DMS53 treated with DMSO at 0.1 percent for 48 hours (cell line): ENCODE measurements around the gene IRF9.
"Not testable (repeated sequence)": the region's sequence is repeated elsewhere in the genome, so short reads cannot be mapped to it uniquely, and the experiment has no call there.

Experiments
- DNase-seq: peaks from one replicate; lab custom pipeline; 2025; ENCODE audit not compliant: unreplicated experiment; lab: John Stamatoyannopoulos, UW

The IRF9 gene

DNA sequence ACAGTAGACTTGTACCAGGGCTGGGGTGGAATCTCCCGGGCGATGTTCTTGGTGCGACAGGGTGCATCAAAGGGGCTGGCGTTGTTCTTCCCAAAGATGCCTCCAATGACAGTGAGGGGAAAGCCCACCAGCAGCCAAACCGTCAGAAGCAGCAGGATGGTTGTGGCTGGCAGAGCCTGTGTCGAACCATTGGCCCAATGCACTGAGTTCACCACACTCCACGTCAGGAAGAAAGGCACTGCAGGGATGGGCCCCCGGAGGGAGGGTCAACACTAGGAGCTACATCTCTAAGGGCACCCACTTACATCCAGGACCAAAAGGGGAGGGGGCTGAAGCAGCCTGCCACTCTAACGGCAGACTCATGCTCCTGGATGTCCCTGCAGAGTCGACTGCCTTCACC, 29.4 kb downstream of the IRF9 start:
- DNase-seq: no peak

DNA sequence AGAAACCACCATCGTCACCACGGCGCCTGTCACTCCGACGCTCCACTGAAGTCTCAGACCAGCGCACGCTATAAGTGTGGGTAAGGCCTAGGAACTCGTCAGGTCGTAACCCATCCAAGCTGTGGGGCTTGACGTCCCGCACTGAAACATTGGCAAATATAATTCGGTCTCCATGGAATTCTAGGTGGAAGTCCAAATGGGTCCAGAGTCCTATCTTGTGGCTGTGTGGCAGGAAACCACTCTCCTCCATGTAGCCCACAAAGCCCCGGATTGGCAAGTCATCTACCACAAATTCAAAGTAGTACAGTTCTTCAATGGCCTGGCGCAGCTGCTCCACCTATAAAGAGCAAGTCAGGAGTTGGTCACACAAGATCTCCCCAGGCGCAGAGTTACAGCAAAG, 31.9 kb downstream of the IRF9 start:
- no peak for DNase-seq

DNA sequence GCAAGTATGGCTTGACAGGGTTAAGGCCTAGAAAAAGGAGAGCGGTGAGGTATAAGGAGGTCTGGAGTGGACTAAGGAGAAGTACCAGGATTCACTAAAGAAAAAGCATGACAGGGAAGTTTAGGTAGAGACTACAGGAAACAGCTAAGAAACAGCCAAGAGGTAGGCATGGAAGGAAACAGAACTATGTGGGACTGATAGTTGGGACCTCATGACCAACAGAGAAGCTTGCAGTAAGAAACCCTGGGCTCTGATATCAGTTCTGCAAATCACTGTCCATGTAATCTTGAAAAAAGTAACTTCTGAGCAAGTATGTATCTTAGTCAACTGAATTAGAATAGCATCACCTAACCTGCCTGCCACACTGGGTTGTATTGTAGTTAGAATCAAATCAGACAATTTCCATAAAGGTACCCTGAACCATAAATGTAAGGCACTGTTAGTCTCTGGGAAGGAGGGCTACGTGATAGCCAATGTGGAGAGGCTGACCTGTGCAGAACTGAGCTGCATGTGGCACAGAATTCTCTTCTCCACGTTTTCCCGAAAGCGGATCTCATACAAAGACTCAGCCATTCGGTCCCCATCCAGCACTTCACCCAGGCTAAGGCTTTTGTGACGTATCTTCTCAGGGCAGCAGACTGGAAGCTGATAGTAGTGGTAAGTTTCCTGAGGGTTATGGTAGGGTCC, 33.3 kb downstream of the IRF9 start:
- no peak for DNase-seq

DNA sequence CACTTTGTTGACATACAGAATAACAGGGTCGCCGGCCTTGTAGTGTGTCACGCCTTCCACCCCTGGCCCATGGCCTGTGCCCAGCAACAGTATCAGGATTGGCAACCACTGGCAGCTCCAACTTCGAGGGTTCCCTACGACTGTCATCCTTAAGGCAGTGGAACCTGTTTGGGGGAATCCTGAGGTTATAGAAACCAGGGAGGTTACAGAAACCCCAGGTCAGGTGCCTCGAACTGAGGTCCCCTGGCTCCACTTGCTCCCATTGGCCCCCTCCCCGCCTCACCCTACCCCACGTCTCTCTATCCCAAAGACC, 33.8 kb downstream of the IRF9 start:
- no peak for DNase-seq

DNA sequence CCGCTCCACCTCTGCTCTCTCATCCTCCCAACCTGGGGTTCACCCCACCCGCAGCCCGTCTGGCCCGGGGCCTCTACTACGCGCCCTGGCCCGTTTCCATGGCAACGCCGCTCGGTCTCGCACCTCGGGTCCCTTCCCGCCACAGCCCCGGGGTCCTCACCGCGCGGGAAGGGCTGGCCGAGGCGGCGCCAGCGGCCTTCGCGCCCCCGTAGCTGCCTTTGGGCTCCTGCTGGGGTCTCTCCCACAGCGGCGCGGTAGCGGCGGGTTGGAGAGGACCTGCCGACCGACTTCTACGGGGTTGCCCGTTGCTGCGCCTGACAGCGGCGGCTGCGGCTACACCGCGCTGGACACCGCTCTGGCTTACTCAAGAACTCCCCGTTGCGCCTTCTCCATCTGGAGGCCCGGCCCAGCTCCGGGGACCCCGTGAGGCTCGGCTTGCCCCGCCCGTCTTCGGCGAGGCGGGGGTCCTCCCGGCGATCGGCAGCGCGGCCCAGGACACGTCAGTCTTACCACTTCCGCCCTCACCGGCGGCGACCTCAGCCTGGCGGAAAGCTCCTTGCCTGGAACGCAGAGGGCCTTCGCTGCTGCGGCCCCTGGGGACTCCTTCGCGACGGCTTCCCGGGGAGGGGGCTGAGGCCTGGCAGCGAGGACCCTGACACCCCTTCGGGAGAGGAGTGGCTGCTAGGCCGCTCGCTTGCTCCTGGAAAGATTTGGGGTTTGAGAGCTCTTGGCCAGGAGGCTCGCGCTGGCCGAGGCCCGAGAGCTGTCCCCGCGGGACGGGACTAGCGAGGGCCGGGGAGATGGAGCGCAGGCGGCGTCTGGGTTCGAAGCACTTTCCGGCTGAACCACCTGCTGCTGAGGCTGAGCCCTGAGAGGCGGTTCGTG, 34.4 kb downstream of the IRF9 start, which contains the start of gene TM9SF1:
TM9SF1 (minus strand) TSS at position 256 of the 885 bp plus-strand sequence. CDS start 422 bp downstream, outside the sequence.
- DNase-seq: peak; percentile 60

DNA sequence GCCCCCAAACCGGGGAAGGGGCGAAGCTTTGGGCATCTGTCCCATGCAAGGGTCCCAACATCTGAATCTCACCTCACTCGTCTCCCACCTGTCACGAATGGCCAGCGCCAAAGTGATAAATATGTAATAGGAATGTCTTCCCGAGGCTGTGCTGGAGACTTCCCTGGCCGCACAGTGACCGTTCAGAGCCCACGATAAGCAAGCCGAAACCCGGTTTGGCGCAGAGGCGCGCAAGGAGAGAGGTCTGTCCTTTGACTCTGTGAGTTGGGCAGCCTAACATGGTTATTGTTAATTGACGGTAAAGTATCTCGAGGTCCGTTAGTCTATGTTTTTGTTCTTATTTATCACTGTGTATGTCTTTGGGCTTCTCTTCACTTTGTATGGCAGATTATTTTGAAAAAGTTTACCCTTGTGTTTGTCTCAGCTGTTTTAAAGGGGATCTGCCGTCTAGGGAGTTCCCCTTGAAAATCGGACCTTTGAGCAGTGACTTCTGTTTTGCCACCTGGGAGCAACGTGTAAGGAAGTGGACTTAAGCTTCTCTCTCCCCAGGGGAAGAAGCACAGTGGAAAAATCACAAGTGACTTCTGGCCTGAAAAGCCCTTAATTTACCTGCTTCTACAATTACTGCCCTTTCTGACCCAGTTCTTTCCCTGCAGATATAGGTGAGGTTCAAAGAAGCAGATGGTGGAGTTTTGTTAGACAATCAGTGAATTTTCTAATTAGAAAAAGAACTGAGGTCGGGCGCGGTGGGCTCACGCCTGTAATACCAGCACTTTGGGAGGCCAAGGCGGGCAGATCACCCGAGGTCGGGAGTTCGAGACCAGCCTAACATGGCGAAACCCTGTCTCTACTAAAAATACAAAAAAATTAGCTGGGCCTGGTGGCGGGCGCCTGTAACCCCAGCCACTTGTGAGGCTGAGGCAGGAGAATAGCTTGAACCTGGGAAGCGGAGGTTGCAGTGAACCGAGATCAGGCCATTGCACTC, 35.3 kb downstream of the IRF9 start:
- DNase-seq: no peak

DNA sequence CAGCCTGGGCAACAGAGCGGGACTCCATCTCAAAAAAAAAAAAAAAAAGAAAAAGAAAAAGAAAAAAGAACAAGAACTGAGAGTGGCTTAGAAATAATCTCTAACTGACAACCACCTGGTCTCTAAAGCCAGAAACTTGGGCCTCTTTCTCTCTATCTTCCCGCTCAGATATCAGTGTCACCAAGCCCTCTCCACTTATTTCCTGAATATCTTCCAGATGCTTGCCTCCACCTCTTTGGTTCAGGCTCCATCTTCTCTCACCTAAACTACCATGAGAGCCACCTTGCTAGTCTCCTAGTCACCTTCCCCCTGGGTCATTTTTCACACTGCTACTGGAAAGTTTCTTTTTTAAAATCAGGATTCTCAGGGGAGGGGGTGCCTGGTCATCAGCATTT, 36.0 kb downstream of the IRF9 start:
- no peak for DNase-seq

DNA sequence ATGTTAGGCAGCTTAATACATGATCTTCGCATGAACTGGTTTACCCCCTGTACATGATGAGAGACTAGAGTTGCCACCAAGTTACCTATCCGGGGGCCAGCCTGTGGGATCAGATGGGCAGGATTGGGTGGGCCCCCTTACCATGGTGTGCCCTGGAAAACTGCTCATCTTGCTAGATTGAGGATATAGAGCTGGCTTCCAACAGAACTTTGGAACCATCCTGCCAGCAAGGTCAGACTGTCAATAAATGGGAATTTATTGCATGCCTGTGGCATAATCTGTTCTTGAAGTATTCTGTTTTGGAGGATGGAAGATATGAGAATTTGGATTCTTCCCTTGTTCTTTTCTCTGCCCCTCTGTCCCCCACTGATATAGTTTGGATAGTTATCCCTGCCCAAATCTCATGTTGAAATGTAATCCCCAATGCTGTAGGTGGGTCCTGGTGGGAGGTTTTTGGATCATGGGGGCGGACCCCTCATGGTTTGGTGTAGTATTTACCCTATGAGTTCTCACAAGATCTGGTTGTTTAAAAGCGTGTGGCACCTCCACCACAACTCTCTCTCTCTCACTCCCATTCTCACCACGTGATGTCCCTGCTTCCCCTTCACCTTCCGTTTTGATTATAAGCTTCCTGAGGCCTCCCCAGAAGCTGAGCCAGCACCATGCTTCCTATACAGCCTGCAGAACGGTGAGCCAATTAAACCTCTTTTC, 37.9 kb downstream of the IRF9 start:
- no peak for DNase-seq

DNA sequence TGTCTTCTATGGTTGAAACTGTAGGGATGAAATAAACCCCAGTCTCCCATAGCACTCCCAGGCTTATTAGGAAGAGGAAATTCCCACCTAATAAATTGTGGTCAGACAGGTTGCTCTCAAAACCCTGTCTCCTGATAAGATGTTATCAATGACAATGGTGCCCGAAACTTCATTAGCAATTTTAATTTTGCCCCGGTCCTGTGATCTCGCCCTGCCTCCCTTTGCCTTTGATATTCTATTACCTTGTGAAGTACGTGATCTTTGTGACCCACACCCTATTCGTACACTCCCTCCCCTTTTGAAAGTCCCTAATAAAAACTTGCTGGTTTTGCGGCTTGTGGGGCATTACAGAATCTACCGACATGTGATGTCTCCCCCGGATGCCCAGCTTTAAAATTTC, 41.5 kb downstream of the IRF9 start:
- not testable (repeated sequence) for DNase-seq

DNA sequence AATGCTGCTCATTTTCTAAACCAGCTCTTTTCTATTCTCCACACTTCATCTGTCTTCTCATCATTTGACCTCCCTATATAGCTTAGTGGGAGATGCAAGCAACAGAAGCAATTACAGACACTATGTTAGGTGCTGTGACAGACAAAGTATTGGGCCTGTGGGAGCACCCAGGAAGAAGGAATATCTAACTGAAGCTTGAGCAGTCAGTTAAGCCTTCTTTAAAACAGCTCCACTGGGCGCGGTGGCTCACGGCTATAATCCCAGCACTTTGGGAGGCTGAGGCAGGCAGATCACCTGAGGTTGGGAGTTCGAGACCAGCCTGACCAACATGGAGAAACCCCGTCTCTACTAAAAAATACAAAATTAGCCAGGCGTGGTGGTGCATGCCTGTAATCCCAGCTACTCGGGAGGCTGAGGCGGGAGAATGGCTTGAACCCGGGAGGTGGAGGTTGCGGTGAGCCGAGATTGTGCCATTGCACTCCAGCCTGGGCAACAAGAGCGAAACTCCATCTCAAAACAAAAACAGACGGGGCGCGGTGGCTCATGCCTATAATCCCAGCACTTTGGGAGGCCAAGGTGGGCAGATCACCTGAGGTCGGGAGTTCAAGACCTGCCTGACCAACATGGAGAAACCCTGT, 42.3 kb downstream of the IRF9 start:
- not testable (repeated sequence) for DNase-seq

DNA sequence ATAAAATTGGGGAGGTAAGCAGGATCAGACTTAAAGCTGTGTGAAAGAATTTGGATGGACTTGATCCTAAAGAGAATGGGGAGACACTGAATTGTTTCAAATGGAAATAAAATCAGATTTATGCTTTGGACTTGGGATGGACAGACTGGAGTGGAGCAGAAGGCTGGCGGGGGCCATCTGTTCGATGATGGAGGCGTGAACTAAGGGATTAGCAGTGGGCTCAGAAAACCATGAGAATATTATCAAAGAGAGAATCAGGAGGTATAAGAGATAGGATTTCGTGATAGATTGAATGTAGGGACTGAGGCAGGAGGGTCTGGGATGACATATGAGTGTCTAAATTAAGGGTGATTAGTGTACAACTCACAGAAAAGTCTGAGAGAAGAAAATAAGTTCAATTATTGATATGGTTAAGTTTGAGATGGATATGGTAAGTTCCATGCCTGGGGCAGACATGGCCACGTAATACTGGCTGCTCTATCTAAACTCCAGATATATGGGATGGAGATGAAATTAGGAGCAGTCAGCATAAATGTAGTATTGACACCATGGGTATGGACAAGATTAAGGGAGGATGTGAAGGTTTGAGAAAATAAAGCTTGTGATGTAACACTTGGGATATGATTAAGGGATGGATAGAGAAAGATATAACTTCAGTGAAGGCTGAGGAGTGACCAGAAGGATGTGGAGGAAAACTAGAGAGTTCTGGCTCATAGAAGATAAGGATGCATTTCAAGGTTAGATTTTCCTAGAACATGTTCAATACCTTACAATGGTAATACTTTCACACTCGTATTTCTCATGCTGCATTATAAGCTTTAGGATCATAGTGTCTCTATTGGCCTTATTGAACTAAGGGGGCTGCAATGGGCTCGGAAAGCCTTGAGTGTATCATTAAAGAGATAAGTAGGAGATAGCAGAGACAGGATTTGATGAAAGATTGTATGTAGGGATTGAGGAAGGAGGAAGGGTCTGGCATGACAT, 43.4 kb downstream of the IRF9 start:
- DNase-seq: no peak

DNA sequence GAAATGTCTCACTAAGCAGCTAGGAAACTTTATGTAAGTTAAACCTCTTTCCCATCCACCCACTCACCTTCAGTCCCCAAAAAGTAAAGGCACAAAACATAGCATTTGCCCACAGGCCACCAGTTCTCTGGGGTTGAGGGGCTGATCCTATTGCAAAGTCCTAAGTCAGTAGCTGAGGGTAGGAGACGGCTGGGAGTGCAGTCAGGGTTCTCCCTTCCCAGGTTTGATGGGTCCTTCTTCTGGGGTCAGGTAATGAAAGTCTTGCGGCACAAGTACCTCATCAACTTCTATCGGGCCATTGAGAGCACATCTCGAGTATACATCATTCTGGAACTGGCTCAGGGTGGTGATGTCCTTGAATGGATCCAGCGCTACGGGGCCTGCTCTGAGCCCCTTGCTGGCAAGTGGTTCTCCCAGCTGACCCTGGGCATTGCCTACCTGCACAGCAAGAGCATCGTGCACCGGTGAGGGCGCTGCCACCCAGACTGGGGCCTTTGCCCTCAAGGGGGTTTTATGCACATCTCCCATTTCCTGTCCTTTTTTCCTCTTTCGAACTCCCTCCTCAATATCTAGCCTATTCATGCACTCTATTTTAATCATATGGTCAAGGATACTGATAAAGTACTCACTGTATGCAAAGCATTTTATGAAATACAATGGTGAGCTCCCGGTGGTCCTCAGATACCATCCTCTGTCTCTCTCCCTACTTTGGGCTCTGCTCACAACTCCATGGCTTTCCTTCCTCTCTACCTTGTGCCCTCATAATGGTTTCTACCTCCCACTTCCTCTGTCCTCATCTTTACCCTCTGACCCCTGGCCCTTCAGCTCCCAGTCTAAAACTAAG, 45.4 kb downstream of the IRF9 start:
- no peak for DNase-seq

DNA sequence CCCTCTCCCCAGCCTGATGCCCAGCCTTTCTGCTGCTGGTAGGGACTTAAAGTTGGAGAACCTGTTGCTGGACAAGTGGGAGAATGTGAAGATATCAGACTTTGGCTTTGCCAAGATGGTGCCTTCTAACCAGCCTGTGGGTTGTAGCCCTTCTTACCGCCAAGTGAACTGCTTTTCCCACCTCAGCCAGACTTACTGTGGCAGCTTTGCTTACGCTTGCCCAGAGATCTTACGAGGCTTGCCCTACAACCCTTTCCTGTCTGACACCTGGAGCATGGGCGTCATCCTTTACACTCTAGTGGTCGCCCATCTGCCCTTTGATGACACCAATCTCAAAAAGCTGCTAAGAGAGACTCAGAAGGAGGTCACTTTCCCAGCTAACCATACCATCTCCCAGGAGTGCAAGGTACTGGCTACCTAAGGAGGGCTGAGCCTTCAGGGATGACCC, 46.1 kb downstream of the IRF9 start:
- DNase-seq: no peak

DNA sequence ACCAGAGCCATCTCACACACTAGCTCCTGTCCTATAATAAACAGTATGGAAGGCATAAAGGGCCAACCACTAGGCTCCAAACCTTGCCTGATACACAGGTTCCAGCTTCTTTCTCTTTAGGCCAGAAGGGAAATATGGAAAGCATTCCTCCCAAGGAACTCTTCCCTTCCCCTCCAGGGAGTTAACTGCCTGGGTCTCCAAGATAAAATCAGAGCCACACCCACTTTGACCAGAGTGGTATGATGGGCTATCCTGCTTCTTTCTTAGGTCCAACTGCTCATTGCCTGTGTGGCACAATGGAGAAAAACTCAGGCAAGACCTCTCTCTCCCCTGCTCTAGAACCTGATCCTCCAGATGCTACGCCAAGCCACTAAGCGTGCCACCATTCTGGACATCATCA, 46.6 kb downstream of the IRF9 start:
- no peak for DNase-seq

DNA sequence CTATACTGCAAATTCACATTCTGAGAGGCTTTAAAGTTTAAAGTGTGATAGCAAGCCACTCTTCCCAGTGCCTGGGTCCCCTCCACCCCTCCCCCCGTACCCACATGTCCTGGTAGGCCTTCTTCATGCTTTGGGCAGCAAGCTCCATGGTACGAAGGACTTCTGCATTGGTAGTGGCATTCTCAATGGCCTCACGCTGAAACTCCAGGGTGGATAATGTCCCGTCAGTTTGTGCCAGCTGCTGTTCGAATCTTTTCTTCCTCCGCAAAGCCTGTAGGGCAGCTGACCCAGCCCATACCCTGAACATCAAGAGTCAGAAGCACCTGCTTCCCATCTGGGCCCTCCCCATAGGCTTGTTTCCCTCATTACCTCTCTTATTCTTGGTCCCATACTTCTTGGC, 50.2 kb downstream of the IRF9 start:
- no peak for DNase-seq

DNA sequence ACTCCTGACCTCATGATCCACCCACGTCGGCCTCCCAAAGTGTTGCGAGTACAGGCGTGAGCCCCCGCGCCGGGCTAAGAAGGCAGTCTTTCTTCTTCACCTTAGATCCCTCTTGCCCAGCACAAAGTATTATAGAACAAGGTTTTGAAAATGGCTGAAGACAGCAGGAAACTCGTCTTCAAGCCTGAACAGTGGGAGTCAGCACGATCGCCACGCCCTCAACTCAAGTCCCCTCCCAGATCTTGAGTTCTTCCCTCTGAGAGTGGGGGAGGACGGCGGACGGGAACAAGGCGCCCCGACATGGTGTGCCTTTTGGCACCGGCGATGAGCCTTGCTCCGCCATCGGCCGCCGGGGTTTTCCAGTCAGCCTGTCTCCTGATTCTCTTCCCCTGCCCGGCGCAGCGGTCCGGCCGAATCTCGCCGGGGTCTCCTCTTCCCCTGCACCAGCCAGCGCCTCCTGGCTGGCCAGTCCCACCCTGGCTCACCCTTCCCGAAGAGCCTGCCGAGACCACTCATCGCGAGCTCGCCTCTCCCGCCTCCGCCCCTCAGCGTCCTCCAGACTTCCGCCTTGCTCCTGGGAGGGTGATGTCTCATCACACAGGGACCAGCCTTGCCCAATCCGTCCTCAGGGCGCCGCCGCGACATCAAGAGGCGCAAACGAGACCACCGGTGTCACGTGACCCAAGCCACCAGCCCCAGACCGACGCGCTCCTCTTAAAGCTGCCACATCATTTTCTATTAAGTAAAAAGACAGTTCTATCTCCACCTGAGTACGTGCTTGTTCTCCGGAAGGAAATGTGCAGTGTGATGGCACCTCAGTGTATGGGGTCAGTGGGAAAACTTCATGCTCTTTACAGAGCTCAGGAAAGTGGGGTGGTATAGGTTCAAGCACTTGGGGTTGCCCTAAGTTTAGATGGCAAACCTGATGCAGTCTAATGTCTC, 52.1 kb downstream of the IRF9 start, which contains the start of gene CHMP4A:
CHMP4A (minus strand) TSS at position 565 of the 942 bp plus-strand sequence; CDS start at position 516, 49 bp downstream.
- peak; percentile 68 for DNase-seq
